ENCODE measurements around the gene PRPF6. TPM values are rescaled to one million over a fixed set of nuclear protein-coding genes. Genes with fewer than 3 reads are reported as not detected.
A peak's percentile ranks its signal among the peaks of the same experiment; 100 is the strongest.

PRPF6 gene
- total RNA-seq, 1 experiment from 2014 or later, result 181 TPM

- no peak overlapping the region for H3K4me3 Mint-ChIP-seq (ENCODE audit: unreplicated experiment)
- no peaks in the 10 kb centered on the region for H3K27me3 ChIP-seq (replicated peaks; ENCODE audit: control insufficient read depth, insufficient read depth, low read length)
- CTCF ChIA-PET, result no interaction called here
- BruUV-seq (replicated peaks), result no TSS peak
- no peak for DNase-seq
- no peak for TF ChIP-seq CTCF (IDR thresholded peaks at IDR 0.05; ENCODE audit: insufficient read depth in 1 of 2, low read depth in 1 of 2, low read length in 1 of 2, severe bottlenecking in 1 of 2, unreplicated experiment in 1 of 2)
- H3K9me3 Mint-ChIP-seq (ENCODE audit: unreplicated experiment), result no peaks in the 10 kb centered on the region
- intact Hi-C loops (cut with micrococcal nuclease; ENCODE audit: unreplicated experiment), result no loop called here
- H3K4me1 ChIP-seq, result no peaks in the 10 kb centered on the region
- H3K4me3 ChIP-seq (ENCODE audit: low read depth, low read length), result no peak overlapping the region
- H3K9me3 ChIP-seq, result no peaks in the 10 kb centered on the region
- peaks cover 21% of the 10 kb centered on the region for H3K36me3 ChIP-seq (ENCODE audit: control insufficient read depth, insufficient read depth, low read length)
- peaks cover 75% of the 10 kb centered on the region for H3K36me3 Mint-ChIP-seq (ENCODE audit: insufficient read depth, unreplicated experiment)
- no peaks in the 10 kb centered on the region for H3K27me3 Mint-ChIP-seq (ENCODE audit: insufficient read depth, unreplicated experiment)
- H3K4me1 Mint-ChIP-seq (ENCODE audit: low read depth, unreplicated experiment), result no peaks in the 10 kb centered on the region
- POLR2A ChIA-PET, result no interaction called here
- no peak overlapping the region for H3K27ac Mint-ChIP-seq (ENCODE audit: unreplicated experiment)
These were observed 34.7 kb downstream of the PRPF6 start for GRCh38 chr20:64015635-64016034.

- H3K9me3 Mint-ChIP-seq (ENCODE audit: unreplicated experiment), result no peaks in the 10 kb centered on the region
- H3K4me1 ChIP-seq, result peaks cover 34% of the 10 kb centered on the region
- CTCF ChIA-PET, result no interaction called here
- no TSS peak for BruUV-seq (replicated peaks)
- no peak overlapping the region for H3K4me3 Mint-ChIP-seq (ENCODE audit: unreplicated experiment)
- H3K27ac Mint-ChIP-seq (ENCODE audit: unreplicated experiment), result no peak overlapping the region
- H3K36me3 ChIP-seq (ENCODE audit: control insufficient read depth, insufficient read depth, low read length), result peaks cover 38% of the 10 kb centered on the region
- no peak overlapping the region for H3K4me3 ChIP-seq (ENCODE audit: low read depth, low read length)
- H3K27me3 Mint-ChIP-seq (ENCODE audit: insufficient read depth, unreplicated experiment), result no peaks in the 10 kb centered on the region
- H3K4me1 Mint-ChIP-seq (ENCODE audit: low read depth, unreplicated experiment), result peaks cover 37% of the 10 kb centered on the region
- no peak for TF ChIP-seq CTCF (IDR thresholded peaks at IDR 0.05; ENCODE audit: insufficient read depth in 1 of 2, low read depth in 1 of 2, low read length in 1 of 2, severe bottlenecking in 1 of 2, unreplicated experiment in 1 of 2)
- H3K9me3 ChIP-seq, result no peaks in the 10 kb centered on the region
- DNase-seq, result no peak
- peaks cover 94% of the 10 kb centered on the region for H3K36me3 Mint-ChIP-seq (ENCODE audit: insufficient read depth, unreplicated experiment)
- POLR2A ChIA-PET, result no interaction called here
- no peaks in the 10 kb centered on the region for H3K27me3 ChIP-seq (replicated peaks; ENCODE audit: control insufficient read depth, insufficient read depth, low read length)
- intact Hi-C loops (cut with micrococcal nuclease; ENCODE audit: unreplicated experiment), result no loop called here
These were observed 40.4 kb downstream of the PRPF6 start for GRCh38 chr20:64021124-64021975.

- BruUV-seq (replicated peaks), result no TSS peak
- peaks cover 49% of the 10 kb centered on the region for H3K36me3 ChIP-seq (ENCODE audit: control insufficient read depth, insufficient read depth, low read length)
These were observed 41.9 kb downstream of the PRPF6 start for GRCh38 chr20:64022671-64023360.

More at GRCh38 chr20:64022671-64023360, 41.9 kb downstream of the PRPF6 start:
- Histone ChIP-seq H3K4me3 (ENCODE audit: low read depth, low read length) (no peak overlapping the region), H3K27me3 (replicated peaks; ENCODE audit: control insufficient read depth, insufficient read depth, low read length) (no peaks in the 10 kb centered on the region), H3K4me1 (peaks cover 34% of the 10 kb centered on the region), H3K9me3 (no peaks in the 10 kb centered on the region)
- Mint-ChIP-seq H3K27ac (ENCODE audit: unreplicated experiment) (peak overlapping the region; percentile 83), H3K27me3 (ENCODE audit: insufficient read depth, unreplicated experiment) (no peaks in the 10 kb centered on the region), H3K4me1 (ENCODE audit: low read depth, unreplicated experiment) (peaks cover 37% of the 10 kb centered on the region), H3K36me3 (ENCODE audit: insufficient read depth, unreplicated experiment) (peaks cover 97% of the 10 kb centered on the region), H3K4me3 (ENCODE audit: unreplicated experiment) (no peak overlapping the region), H3K9me3 (ENCODE audit: unreplicated experiment) (no peaks in the 10 kb centered on the region)
- DNase-seq, result no peak
- no peak for TF ChIP-seq CTCF (IDR thresholded peaks at IDR 0.05; ENCODE audit: insufficient read depth in 1 of 2, low read depth in 1 of 2, low read length in 1 of 2, severe bottlenecking in 1 of 2, unreplicated experiment in 1 of 2)
- CTCF ChIA-PET, result interaction anchor here (0.6 to 3.0 kb wide), 4 partner anchors 16 to 485 kb away, joined by 3 to 45 read pairs (median 6); no protein-coding TSS in a partner anchor
- intact Hi-C loops (cut with micrococcal nuclease; ENCODE audit: unreplicated experiment), result no loop called here
- POLR2A ChIA-PET, result no interaction called here

All from Caco-2 (cell line).